NK-92 (cell line): ENCODE results near the gene MORN3.
"Not testable (repeated sequence)": the region's sequence is repeated elsewhere in the genome, so short reads cannot be mapped to it uniquely, and the experiment has no call there.

Experiments used
- DNase-seq: peaks from one replicate; lab custom pipeline; 2025; ENCODE audit not compliant: unreplicated experiment; lab: John Stamatoyannopoulos, UW

Gene MORN3

GRCh38 chr12:121692744-121693143 is 23.3 kb upstream of the MORN3 start:
- not testable (repeated sequence) for DNase-seq

DNA sequence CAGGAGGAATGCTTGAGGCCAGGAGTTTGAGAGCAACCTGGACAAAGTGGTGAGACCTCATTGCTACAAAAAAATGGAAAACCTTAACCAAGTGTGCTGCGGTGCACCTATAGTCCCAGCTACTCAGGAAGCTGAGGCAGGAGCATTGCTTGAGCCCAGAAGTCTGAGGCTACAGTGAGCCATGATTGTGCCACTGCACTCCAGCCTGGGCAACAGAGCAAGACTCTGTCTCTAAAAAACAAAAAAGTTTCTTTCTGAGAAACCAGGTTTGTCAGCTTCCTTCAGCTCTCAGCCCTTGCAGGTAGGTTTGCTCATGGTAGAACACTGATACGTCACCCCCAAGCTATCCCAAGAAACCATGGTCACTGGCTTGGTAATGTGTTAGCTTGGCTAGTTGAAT is 20.0 kb upstream of the MORN3 start:
- DNase-seq: no peak

DNA sequence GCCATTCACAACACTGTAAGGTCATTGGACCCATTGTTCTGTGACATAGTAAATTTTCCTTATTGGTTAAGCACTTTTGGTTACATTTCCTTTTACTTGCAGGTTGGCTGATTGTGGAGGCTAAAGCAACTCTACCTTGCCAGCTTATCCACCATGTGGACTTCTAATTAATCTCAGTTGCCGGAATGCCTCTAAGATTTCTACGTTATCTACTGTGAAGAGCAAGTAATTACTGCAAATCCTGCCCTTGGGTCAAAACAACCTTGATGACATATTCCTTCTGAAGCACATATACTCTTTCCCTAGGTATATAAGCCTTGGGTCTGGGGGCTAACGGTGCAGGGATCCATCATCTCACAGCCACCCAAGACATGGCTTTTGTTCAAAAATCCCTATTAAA is 19.5 kb upstream of the MORN3 start:
- DNase-seq: no peak

- DNase-seq: not testable (repeated sequence)
Measured at GRCh38 chr12:121679661-121680197, 10.3 kb upstream of the MORN3 start.

- no peak for DNase-seq
Measured at GRCh38 chr12:121678716-121679300, 9.4 kb upstream of the MORN3 start.

- DNase-seq: no peak
Measured at GRCh38 chr12:121678305-121678704, 8.9 kb upstream of the MORN3 start.

- no peak for DNase-seq
Measured at GRCh38 chr12:121676190-121676589, 6.7 kb upstream of the MORN3 start.

DNA sequence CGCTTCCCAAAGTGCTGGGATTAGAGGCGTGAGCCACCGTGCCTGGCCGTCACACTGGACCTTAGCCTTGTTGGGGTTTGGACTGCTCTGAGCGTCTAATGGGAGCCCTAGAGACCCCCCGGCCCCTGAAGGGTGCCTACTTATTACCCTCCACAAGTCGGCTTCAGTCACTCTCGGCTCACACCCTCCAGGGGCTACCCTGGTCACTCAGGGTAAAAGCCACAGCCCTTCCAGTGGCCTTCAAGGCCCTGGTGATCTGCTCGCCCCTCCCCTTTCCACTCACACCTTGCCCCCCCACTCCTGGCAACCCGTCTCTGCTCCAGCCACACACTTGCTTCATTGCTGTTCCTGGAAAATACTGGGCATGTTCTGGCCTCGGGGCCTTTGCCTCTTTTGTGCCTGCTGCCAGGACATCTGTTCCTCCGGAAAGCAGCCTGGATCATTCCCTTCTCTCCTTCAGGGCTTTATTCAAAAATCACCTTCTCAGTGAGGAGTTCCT is 3.6 kb upstream of the MORN3 start:
- DNase-seq: no peak

DNA sequence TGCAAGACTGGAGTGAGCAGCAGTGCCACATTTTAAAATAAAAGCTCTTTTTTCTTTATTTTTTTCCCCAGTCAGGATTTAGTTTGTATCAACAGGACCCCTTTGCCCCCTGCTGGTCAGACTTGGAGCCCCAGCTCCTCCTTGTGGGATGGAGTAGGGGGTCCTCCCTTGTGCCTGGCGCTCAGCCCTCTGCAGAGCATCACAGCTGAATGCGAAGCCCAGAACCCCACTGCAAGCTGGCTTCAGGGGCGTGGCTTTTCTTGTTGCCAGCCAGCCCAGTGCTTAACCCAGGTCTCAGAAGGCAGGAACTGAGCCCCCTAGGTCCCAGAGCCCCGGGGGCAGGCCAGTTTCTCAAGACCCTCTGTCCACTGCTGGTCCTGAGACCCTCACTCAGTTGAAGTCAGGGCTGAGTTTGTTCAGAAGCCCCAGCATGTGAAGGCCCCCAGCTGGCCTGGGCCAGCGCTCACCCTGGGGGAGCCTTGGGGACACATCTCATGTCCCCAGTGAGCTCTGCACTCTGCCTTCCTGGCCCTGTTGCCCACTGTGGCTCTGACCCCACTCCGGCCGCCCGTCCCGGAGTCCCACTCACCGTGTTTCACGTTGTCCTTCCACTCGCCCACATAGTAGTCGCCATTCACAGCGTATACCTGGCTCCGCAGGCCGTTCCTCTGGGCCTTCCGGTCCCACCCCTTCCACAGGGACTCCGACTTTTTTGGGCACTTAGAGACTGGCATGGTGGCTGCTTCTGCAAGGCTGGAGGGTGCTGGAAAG is 519 bp downstream of the MORN3 start:
- DNase-seq: no peak

GRCh38 chr12:121666829-121667228 is 2.6 kb downstream of the MORN3 start:
- not testable (repeated sequence) for DNase-seq

DNA sequence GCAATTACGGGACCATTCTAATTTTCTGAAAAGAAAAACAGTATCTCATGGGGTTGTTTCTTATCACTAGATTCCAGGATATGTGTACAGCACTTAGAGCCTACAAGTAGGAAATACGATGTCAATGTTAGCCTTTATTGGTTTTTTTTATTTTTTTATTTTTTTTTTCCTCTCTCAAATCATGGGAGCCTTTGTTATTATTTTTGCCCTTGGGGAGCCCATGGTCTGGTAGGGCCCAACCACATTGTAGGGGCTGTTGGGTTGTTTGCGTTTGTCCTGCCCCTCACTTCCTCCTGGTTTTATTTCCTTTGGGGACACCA is 5.9 kb downstream of the MORN3 start:
- no peak for DNase-seq

- not testable (repeated sequence) for DNase-seq
Measured at GRCh38 chr12:121661353-121662105, 7.9 kb downstream of the MORN3 start.

DNA sequence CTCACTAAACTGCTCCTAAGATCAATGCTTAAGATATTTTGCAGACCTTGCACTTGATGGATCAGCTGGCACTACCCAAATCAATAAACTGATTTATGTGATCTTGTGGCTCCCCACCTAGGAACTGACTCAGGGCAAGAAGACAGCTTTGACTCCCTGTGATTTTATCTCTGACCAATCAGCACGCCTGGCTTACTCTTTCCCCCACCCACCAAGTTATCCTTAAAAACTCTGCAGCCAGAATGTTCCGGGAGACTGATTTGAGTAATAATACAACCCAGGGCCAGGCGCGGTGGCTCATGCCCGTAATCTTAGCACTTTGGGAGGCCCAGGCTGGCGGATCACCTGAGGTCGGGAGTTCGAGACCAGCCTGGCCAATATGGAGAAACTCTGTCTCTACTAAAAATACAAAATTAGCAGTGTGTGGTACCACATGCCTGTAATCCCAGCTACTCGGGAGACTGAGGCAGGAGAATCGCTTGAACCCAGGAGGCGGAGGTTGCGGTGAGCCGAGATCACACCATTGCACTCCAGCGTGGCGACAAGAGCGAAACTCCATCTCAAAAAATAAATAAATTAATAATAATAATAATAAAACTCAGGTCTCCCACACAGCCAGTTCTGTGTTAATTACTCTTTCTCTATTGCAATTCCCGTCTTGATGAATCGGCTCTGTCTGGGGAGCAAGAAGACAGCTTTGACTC is 12.0 kb downstream of the MORN3 start:
- no peak for DNase-seq

DNA sequence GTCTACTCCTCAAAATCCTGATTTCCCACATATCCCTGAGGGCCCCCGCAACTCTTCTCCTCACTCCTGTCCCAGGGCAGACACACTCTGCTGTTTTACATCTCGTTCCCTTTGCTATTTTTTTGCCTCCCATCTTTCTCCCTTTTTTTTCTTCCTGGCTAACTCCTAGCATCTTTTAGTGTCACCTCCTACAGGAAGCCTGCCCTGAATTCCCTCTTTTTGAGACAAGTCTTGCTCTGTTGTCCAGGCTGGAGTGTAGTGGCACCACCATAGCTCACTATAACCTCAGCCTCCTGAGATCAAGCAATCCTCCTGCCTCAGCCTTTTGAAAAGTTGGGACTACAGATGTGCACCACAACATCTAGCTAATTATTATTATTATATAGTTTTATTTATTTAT is 13.3 kb downstream of the MORN3 start:
- DNase-seq: no peak

DNA sequence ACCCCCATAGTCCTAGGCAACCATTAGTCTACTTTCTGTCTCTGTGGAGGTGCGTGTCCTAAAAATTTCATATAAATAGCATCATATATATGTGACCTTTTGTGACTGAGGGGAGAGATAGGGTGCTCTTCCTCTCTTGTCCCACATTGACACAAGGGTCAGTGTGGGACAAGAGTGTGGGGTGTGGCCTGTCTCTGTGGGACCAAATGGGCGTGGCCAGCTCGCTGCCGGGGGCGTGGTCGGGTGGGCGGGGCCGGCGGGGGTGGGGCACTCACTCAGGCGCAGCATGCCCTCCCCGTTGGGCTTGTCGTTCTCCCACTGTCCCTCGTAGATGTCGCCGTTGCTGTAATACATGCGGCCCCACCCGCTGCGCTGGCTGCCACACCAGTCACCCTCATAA is 15.5 kb downstream of the MORN3 start:
- DNase-seq: no peak

DNA sequence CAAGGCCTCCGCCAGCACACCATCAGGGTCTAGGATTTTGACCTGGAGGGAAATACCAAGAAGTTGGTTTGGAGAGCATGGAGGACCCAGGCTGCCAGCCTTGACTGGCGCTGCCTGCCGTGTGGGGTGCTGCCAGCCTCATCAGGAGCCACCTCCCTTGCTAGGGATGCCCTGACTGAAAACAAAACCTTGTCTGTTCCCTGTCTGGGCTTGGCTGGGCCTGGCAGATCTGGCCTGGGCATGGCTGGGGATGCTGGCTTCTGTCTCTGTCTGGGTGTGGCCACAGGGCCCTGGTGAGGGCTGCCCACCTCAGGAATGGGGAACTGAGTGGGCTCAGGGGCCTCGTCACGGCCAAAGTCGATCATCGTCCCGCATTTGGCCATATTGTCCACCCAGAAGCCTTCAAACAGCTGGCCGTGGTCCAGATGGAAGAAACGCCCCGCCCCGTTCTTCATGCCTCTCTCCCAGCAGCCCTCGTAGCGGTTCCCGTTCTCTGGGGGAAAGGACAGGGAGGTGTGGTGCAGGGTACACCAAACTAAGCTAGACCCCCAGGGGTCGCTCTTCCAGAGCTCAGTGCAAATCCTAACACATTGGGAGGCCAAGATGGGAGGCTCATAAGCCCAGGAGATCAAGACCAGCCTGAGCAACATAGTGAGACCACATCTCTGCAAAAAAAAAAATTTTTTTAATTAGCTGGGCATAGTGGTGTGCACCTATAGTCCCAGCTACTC is 16.5 kb downstream of the MORN3 start:
- no peak for DNase-seq

DNA sequence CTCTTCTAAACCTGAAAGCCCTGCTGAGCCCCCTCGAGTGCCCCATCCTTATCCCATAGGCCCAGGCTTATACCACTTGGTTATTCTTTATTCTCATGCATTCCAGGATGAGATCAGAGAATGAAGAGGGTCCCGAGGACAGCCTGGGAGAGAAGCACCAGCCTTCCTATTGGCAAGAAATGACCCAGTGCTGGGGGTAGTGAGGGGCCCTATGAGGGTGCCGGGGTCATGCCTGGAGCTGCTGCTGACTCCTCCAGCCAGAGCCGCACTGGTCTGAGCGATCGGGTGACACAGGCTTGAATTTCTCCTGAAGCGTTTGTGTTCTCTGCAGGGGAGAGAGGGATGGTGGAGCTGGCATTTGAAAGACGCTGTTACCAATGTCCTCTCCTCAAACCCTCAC is 18.1 kb downstream of the MORN3 start:
- DNase-seq: no peak

GRCh38 chr12:121649819-121650353 is 19.6 kb downstream of the MORN3 start:
- no peak for DNase-seq

- DNase-seq: no peak
Measured at GRCh38 chr12:121649322-121649721, 20.1 kb downstream of the MORN3 start.

GRCh38 chr12:121648458-121649028 is 20.9 kb downstream of the MORN3 start:
- no peak for DNase-seq
